SK-N-SH treated with all-trans-retinoic acid at 6 μM for 48 hours (cell line): ENCODE measurements around the gene NNAT.
"Not testable (repeated sequence)": the region's sequence is repeated elsewhere in the genome, so short reads cannot be mapped to it uniquely, and the experiment has no call there.

Experiments used
- ATAC-seq: fragments of 200-7000 bp; cut with Tn5 transposase; 3 replicates; pipeline ENCODE4 v1.9.1; 2020; ENCODE audit warnings: mild to moderate bottlenecking, moderate library complexity
- BACH2 ChIP-seq: fragments of 250-450 bp; sonication (Bioruptor Pico); IDR thresholded peaks from 2 replicates; pipeline ENCODE4 v1.9.0; 2021; ENCODE audit warnings: mild to moderate bottlenecking, borderline replicate concordance
- CREB5 ChIP-seq: fragments of 250-450 bp; sonication (Bioruptor Pico); IDR thresholded peaks from 2 replicates; pipeline ENCODE4 v1.5.1; 2020; ENCODE audit warnings: low read depth, mild to moderate bottlenecking, moderate library complexity
- ESRRG ChIP-seq: fragments of 250-450 bp; sonication (Bioruptor Pico); IDR thresholded peaks from 2 replicates; pipeline ENCODE4 v1.6.1; 2021; ENCODE audit warnings: mild to moderate bottlenecking
- ISL1 ChIP-seq: fragments of 250-450 bp; sonication (Bioruptor Pico); IDR thresholded peaks from 2 replicates; pipeline ENCODE4 v2.1.2; 2022; ENCODE audit warnings: mild to moderate bottlenecking, moderate library complexity
- OSR1 ChIP-seq: fragments of 250-450 bp; sonication (Bioruptor Pico); IDR thresholded peaks from 2 replicates; pipeline ENCODE4 v1.8.0; 2022; ENCODE audit warnings: moderate library complexity, mild to moderate bottlenecking, inconsistent platforms
- PATZ1 ChIP-seq: fragments of 250-450 bp; sonication (Bioruptor Pico); IDR thresholded peaks from 2 replicates; pipeline ENCODE4 v1.8.0; 2020; ENCODE audit warnings: mild to moderate bottlenecking, moderate library complexity, borderline replicate concordance
- POU6F1 ChIP-seq: fragments of 250-450 bp; sonication (Bioruptor Pico); IDR thresholded peaks from 2 replicates; pipeline ENCODE4 v1.8.0; 2021; ENCODE audit warnings: low read depth, mild to moderate bottlenecking, moderate library complexity, borderline replicate concordance
- RARB ChIP-seq: fragments of 250-450 bp; sonication (Bioruptor Pico); IDR thresholded peaks from 2 replicates; pipeline ENCODE4 v1.8.0; 2021; ENCODE audit warnings: mild to moderate bottlenecking, moderate library complexity
- SNAI2 ChIP-seq: fragments of 250-450 bp; sonication (Bioruptor Pico); IDR thresholded peaks from 2 replicates; pipeline ENCODE4 v1.5.0; 2020; ENCODE audit warnings: mild to moderate bottlenecking, moderate library complexity
- TOX ChIP-seq: fragments of 250-450 bp; sonication (Bioruptor Pico); IDR thresholded peaks from 2 replicates; pipeline ENCODE4 v1.8.0; 2021; ENCODE audit warnings: mild to moderate bottlenecking, moderate library complexity, borderline replicate concordance
- ZFP3 ChIP-seq: fragments of 250-450 bp; sonication (Bioruptor Pico); IDR thresholded peaks from 2 replicates; pipeline ENCODE4 v1.5.0; 2020; ENCODE audit warnings: mild to moderate bottlenecking, moderate library complexity
- ZFP30 ChIP-seq: fragments of 450-650 bp; formaldehyde crosslinking; IDR thresholded peaks from 2 replicates; pipeline ENCODE4 v1.5.0; 2022; ENCODE audit warnings: mild to moderate bottlenecking, moderate library complexity
- ZNF565 ChIP-seq: fragments of 450-650 bp; formaldehyde crosslinking; conservative IDR thresholded peaks from 2 replicates; pipeline ENCODE4 v1.5.0; 2020; ENCODE audit warnings: low read depth, mild to moderate bottlenecking, moderate library complexity
- ZNF70 ChIP-seq: fragments of 450-650 bp; formaldehyde crosslinking; IDR thresholded peaks from 2 replicates; pipeline ENCODE4 v1.5.0; 2020; ENCODE audit warnings: mild to moderate bottlenecking, moderate library complexity
- ZNF8 ChIP-seq: fragments of 450-650 bp; formaldehyde crosslinking; IDR thresholded peaks from 2 replicates; pipeline ENCODE4 v1.5.0; 2020; ENCODE audit warnings: mild to moderate bottlenecking, moderate library complexity
- TF ChIP-seq, protein P1 (sequence below): fragments of 250-450 bp; sonication (Bioruptor Pico); IDR thresholded peaks from 2 replicates; pipeline ENCODE4 v1.5.1; 2021; ENCODE audit warnings: mild to moderate bottlenecking, moderate library complexity
- TF ChIP-seq, protein P2 (sequence below): fragments of 250-450 bp; sonication (Bioruptor Pico); IDR thresholded peaks from 2 replicates; pipeline ENCODE4 v1.5.0; 2020; ENCODE audit warnings: mild to moderate bottlenecking, moderate library complexity

NNAT gene

DNA sequence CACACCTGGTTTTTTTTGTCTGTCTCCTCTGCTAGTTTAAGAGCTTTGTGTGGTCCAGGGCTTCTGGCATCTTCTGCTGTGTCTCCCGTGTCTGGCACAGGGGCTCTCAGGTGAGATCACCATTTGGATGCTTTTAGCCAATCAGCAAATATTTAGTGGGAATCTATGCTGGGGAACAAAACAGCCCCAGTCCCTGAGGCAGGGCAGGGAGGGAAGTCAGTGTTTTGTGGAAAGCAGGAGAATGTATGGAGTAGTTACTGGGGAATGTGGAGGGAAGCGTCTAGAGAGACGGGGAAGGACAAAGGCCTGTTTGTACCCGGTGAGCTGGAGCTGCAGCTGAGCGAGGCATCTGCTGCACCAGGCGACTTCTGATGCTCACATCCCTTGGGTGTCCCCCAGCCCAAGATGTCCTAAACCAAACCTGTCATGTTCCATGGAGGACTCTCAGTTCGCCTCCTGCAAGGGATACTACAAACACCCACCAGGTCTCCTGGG, 49.3 kb upstream of the NNAT start (continued):
- TF ChIP-seq, protein P1, sequence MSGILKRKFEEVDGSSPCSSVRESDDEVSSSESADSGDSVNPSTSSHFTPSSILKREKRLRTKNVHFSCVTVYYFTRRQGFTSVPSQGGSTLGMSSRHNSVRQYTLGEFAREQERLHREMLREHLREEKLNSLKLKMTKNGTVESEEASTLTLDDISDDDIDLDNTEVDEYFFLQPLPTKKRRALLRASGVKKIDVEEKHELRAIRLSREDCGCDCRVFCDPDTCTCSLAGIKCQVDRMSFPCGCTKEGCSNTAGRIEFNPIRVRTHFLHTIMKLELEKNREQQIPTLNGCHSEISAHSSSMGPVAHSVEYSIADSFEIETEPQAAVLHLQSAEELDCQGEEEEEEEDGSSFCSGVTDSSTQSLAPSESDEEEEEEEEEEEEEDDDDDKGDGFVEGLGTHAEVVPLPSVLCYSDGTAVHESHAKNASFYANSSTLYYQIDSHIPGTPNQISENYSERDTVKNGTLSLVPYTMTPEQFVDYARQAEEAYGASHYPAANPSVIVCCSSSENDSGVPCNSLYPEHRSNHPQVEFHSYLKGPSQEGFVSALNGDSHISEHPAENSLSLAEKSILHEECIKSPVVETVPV (CRISPR knock-in tag), result no peak

DNA sequence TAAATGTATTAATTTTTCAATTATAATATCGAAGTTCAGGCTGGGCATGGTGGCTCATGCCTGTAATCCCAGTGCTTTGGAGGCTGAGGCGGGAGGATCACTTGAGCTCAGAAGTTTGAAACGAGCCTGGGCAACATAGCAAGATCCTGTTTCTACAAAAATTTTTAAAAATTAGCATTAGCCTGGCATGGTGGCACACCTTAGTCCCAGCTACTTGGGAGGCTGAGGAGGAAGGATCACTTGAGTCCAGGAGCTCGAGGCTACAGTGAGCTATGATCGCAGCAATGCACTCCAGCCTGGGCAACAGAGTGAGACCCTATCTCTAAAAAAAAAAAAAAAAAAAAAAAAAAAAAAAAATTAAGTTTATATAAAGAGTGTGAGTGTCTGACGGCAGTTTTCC, 48.6 kb upstream of the NNAT start:
- ATAC-seq, result not testable (repeated sequence)

GRCh38 chr20:37473249-37474000, 47.6 kb upstream of the NNAT start:
- no peak for TF ChIP-seq TOX
- TF ChIP-seq ISL1 (CRISPR knock-in tag), result no peak
- TF ChIP-seq ZNF565 (CRISPR knock-in tag), result no peak
- no peak for TF ChIP-seq RARB (CRISPR knock-in tag)
- no peak for TF ChIP-seq ZNF70
- no peak for TF ChIP-seq SNAI2
- TF ChIP-seq, protein P2, sequence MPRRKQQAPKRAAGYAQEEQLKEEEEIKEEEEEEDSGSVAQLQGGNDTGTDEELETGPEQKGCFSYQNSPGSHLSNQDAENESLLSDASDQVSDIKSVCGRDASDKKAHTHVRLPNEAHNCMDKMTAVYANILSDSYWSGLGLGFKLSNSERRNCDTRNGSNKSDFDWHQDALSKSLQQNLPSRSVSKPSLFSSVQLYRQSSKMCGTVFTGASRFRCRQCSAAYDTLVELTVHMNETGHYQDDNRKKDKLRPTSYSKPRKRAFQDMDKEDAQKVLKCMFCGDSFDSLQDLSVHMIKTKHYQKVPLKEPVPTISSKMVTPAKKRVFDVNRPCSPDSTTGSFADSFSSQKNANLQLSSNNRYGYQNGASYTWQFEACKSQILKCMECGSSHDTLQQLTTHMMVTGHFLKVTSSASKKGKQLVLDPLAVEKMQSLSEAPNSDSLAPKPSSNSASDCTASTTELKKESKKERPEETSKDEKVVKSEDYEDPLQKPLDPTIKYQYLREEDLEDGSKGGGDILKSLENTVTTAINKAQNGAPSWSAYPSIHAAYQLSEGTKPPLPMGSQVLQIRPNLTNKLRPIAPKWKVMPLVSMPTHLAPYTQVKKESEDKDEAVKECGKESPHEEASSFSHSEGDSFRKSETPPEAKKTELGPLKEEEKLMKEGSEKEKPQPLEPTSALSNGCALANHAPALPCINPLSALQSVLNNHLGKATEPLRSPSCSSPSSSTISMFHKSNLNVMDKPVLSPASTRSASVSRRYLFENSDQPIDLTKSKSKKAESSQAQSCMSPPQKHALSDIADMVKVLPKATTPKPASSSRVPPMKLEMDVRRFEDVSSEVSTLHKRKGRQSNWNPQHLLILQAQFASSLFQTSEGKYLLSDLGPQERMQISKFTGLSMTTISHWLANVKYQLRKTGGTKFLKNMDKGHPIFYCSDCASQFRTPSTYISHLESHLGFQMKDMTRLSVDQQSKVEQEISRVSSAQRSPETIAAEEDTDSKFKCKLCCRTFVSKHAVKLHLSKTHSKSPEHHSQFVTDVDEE (CRISPR knock-in tag), result no peak
- no peak for TF ChIP-seq BACH2 (CRISPR knock-in tag)
- TF ChIP-seq PATZ1 (CRISPR knock-in tag), result no peak
- TF ChIP-seq POU6F1 (CRISPR knock-in tag), result no peak
- no peak for TF ChIP-seq ZNF8 (CRISPR knock-in tag)
- no peak for TF ChIP-seq OSR1 (CRISPR knock-in tag)
- TF ChIP-seq ZFP3 (CRISPR knock-in tag), result no peak
- no peak for TF ChIP-seq CREB5 (CRISPR knock-in tag)
- TF ChIP-seq ESRRG (CRISPR knock-in tag), result no peak
- no peak for TF ChIP-seq ZFP30
- ATAC-seq, result no peak

DNA sequence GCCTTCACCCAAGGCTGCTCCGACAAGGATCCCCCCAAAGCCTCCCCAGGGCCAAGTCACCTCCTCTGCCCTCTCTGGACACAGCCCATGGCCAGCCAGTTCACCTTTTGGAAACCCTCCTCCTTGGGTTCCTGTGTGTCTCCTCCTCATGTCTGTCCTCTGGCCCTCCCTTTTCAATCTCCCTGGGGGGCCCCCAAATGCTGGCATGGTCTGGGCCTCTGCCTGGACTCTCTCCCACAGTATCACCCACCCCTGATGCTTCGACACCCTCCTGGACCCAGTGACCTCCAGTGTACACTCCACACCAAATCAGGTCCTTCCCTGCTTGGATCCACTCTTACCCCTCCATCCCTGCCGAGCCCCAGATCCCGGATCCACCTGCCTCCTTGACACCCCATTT, 46.7 kb upstream of the NNAT start:
- no peak for ATAC-seq
- no peak for TF ChIP-seq POU6F1 (CRISPR knock-in tag)
